AG08396 (cell line): ENCODE measurements around the gene RNF217.

Experiments used
- DNase-seq: peaks from one replicate; pipeline ENCODE4 v3.0.0; 2012; ENCODE audit warnings: low spot score, mixed read lengths

The RNF217 gene

GRCh38 chr6:125095580-125096301 is 133.5 kb downstream of the RNF217 start:
- DNase-seq, result peak; percentile 49

DNA sequence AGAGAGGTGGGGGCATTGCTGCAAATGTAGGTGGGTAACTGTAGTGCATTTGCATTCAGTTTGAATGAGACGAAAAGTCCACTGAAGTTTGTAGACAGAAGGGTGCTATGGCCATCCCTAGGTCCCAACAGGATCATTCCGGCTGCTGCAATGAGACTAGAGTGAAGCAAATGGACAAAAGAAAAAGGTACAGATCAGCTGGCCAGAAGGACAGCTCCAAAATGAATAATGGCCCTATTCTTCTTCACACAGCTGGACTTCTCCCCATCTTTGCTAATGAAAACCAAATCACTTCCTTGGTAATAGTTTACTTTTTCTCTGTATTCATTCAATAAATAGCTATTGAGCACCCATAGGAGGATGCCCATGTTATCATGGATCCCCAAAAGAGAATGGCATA is 134.9 kb downstream of the RNF217 start:
- no peak for DNase-seq

DNA sequence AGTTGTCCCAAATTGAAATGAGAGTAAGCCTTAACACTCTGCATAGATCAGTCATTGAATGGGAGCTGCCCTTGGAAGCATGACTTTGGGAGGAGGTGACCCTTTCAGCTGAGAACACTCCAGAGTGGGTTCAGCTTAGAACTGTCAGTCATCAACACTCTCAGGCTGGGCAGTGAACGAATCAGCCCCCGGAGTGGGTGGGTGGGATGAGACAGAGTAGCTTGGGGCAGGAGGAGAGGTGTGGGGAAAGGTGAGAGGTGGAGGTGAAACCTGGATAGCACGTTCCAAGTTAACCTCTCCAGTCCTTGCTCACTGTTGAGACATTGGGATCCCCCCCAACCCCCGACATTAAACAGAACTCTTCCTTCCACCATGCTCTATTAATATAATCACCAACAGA is 136.0 kb downstream of the RNF217 start:
- no peak for DNase-seq

- DNase-seq, result peak; percentile 65
Measured at GRCh38 chr6:125099211-125100073, 137.2 kb downstream of the RNF217 start.

GRCh38 chr6:125100074-125100652 is 137.9 kb downstream of the RNF217 start:
- DNase-seq, result no peak

DNA sequence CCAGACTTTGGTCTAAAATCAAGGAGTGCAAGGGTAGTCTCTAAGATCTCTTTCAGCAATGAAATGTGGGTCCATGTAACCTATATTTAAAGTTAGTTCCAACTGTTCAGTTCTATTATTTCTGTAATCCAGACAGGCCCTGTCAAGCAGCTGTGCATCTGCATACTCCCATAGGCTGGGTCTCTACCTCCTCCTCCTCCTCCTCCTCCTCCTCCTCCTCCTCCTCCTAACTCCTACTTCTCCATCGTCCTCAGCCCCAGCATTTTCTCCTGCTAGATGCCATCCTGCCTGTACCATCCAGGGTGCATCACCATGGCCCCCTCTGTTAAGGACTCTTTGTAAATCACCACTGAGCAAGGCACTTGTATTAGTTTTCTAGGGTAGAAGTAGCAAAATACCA is 138.9 kb downstream of the RNF217 start:
- DNase-seq, result no peak

- no peak for DNase-seq
Measured at GRCh38 chr6:125101631-125102030, 139.4 kb downstream of the RNF217 start.

DNA sequence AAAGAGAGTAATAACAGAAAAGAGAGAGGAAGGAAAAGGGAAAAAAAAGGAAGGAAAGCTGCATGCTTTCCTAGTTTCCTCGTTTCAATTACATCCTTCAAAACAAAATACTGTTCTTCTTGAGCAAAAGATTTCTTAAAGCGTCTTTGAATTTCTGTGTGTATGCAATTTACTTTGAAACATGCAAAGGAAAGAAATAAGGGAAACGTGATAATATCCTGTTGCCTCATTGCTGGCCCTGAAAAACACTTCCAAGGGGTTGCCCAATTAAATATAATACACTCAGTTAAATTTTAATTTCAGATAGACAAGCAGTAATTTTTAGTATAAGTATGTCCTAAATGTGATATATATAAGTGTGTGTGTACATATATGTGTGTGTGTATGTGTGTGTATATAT is 140.2 kb downstream of the RNF217 start:
- no peak for DNase-seq

GRCh38 chr6:125102891-125103290 is 140.7 kb downstream of the RNF217 start:
- DNase-seq, result peak; percentile 82

- DNase-seq, result peak; percentile 15
Measured at GRCh38 chr6:125104425-125104824, 142.2 kb downstream of the RNF217 start.

DNA sequence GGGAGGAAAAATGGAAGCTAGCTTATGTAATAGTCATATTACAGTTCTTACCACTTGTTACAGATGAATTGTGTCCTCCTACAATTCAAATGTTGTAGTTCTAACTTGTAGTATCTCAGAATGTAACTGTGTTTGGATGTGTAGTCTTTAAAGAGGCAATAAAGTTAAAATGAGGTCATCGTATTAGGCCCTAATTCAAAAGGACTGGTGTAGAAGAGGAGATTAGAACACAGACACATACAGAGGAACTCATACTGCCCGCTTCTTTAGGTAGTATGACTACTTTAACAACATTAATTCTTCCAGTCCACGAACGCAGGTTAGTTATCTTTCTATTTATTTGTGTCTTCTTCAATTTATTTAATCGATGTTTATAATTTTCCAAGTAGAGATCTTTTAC is 144.8 kb downstream of the RNF217 start:
- no peak for DNase-seq

DNA sequence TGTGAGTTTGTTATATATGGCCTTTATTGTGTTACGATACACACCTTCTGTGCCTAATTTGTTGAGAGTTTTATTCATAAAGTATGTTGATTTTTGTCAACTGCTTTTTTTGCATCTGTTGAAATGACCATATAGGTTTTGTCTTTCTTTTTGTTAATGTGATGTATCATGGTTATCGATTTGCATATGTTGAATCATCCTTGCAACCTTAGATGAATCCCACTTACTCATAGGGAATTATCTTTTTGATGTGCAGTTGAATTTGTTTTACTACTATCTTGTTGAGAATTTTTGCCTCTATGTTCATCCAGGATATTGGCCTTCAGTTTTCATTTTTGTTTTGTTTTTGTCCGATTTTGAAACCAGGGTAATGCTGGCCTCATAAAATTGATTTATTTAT is 145.7 kb downstream of the RNF217 start:
- no peak for DNase-seq

DNA sequence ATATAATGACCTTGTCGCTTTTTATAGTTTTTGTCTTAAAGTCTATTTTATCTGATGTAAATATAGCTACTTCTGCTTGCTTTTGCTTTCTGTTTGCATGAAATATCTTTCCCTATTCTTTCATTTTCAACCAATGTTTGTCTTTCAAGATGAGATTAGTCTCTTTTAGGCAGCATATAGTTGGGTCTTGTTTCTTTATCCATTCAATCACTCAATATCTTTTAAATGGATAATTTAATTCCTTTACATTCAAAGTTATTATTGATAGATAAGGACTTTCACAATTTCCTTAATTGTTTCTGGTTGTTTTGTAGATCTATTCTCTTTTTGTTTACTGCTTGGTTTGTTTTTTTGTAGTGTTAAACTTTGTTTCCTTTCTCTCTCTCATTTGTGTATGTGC is 147.8 kb downstream of the RNF217 start:
- no peak for DNase-seq

DNA sequence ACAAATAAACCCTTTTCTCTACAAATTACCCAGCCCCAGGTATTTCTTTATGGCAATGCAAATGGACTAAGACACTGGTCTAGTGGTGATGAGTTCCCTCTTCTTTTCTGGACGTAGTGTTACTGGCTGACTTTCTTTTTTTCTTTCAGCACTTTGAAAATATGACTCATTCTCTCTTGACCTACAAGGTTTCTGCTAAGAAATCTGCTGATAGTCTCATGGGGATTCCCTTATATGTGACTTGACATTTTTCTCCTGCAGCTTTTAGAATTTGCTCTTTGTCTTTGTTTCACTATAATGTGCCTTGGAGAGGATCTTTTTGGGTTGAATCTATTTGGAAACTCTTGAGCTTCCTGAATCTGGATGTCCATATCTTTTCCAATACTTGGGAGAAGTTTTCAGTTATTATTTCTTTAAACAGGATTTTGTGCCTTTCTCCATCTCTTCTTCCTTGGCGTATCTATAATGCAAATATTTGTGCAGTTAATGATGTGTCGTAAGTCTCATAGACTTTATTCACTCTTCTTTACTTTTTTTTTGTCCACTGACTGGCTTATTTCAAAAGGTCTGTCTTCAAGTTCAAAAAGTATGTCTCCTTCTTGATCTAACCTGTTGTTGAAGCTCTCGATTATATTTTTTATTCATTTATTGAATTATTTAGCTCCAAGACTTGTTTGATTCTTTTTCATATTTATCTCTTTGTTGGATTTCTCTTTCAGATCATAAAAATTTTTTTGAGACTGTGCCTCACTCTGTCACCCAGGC is 149.2 kb downstream of the RNF217 start:
- no peak for DNase-seq

GRCh38 chr6:125112934-125113333 is 150.7 kb downstream of the RNF217 start:
- no peak for DNase-seq

GRCh38 chr6:125114248-125114858 is 152.1 kb downstream of the RNF217 start:
- peak; percentile 23 for DNase-seq

DNA sequence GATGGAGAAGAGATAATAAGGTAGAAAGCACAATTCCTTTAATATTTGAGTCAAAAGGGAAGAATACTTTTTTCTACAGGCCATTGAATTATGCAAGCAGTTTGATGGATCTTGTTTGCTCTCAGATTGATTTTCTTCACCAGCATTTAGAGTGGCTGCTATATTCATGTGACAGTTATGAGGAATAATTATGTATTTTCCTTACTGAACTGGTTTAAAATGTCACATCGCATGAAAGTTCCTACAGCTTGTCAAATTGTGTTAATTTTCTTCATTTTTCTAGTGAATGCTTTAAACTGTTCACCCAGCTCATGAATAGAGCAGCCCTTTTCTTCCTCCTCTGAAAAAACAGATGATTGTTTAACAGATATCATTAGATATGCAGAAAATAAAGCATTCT is 153.9 kb downstream of the RNF217 start:
- no peak for DNase-seq

- no peak for DNase-seq
Measured at GRCh38 chr6:125116710-125117109, 154.5 kb downstream of the RNF217 start.

GRCh38 chr6:125117818-125118217 is 155.6 kb downstream of the RNF217 start:
- DNase-seq, result no peak

GRCh38 chr6:125120054-125120590 is 157.9 kb downstream of the RNF217 start:
- DNase-seq, result no peak

- DNase-seq, result no peak
Measured at GRCh38 chr6:125121894-125122293, 159.7 kb downstream of the RNF217 start.

DNA sequence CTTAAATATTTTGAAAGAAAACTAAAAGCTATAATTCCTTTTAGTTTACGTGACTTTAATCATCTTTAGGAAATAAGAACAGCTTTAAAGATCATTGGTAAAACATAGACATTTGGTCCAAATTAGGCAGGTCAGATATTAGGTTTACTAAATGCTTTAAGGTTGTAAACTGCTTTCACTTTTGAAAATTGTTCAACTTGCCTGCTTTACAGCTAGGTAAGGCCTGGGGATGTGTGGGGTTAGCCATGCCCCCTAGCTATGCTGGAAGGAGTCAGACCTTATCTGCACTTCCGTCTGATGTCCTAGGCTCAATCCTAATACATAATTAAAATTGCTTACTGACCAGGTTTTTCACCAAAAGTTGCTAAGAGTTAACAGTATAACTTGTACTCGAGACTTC is 160.8 kb downstream of the RNF217 start:
- DNase-seq, result no peak
